GM12892 (cell line): Measurements from ENCODE around the gene SEC11C.

Source experiments
- POLR2A ChIP-seq: IDR thresholded peaks from 2 replicates; pipeline ENCODE4 v1.6.1; 2011; ENCODE audit warnings: low read depth, low read length, control low read depth
- POLR2AphosphoS5 ChIP-seq: IDR thresholded peaks from 2 replicates; pipeline ENCODE4 v1.6.1; 2011; ENCODE audit warnings: low read depth, low read length, control low read depth

DNA sequence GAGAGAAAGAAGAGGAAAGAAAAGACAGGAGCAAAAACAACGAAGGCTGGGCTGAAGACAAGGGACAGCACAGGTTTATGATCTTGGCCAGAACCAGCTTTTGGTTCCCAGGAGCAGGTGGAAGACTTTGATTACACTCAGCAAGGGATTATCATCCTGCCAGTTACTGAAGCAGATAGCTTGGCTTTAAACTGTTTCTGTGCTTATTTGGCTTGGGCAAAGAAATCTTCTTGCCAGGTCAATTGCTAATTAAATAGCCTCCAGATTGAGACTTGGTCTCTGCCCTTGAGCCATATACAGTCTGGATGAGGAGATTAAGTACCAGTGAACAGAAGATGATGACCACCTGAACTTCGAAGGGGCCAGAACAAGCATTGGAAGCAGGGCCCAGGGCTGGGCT, 58.0 kb downstream of the SEC11C start:
- TF ChIP-seq POLR2AphosphoS5 (no peak), POLR2A (no peak)
